GM15510 (cell line): ENCODE results near the gene AGRN.

ENCODE experiments used
- POLR2A ChIP-seq: IDR thresholded peaks from 3 replicates; pipeline ENCODE4 v1.6.1; 2011; ENCODE audit warnings: borderline replicate concordance; ENCODE audit not compliant: insufficient read length; ENCODE audit errors: extremely low read depth

Gene AGRN

GRCh38 chr1:1088801-1089680 is 69.1 kb downstream of the AGRN start:
- TF ChIP-seq POLR2A, result no peak

GRCh38 chr1:1089731-1090423 is 70.0 kb downstream of the AGRN start:
- no peak for TF ChIP-seq POLR2A

GRCh38 chr1:1090424-1091343 is 70.8 kb downstream of the AGRN start:
- TF ChIP-seq POLR2A, result no peak

GRCh38 chr1:1091344-1092148 is 71.6 kb downstream of the AGRN start:
- TF ChIP-seq POLR2A, result no peak

- TF ChIP-seq POLR2A, result no peak
These were observed 72.4 kb downstream of the AGRN start for GRCh38 chr1:1092149-1092855.

- TF ChIP-seq POLR2A, result no peak
These were observed 73.1 kb downstream of the AGRN start for GRCh38 chr1:1092894-1093609.

GRCh38 chr1:1093610-1093943 is 73.7 kb downstream of the AGRN start:
- TF ChIP-seq POLR2A, result no peak

- TF ChIP-seq POLR2A, result no peak
These were observed 75.1 kb downstream of the AGRN start for GRCh38 chr1:1094981-1095380.

GRCh38 chr1:1098681-1099421 is 78.9 kb downstream of the AGRN start:
- no peak for TF ChIP-seq POLR2A

- no peak for TF ChIP-seq POLR2A
These were observed 79.7 kb downstream of the AGRN start for GRCh38 chr1:1099506-1100183.

- no peak for TF ChIP-seq POLR2A
These were observed 80.4 kb downstream of the AGRN start for GRCh38 chr1:1100296-1100695.

- TF ChIP-seq POLR2A, result no peak
These were observed 81.6 kb downstream of the AGRN start for GRCh38 chr1:1101503-1101902.
